BE2C (cell line): ENCODE results near the gene SIX2.

Experiments used
- DNase-seq: peaks from one replicate; pipeline ENCODE4 v3.0.0-alpha.2; 2020
- H3K27me3 ChIP-seq: fragments of 250-450 bp; sonication (Bioruptor Pico); 2 replicates; pipeline ENCODE4 v1.5.1; 2020; ENCODE audit warnings: mild to moderate bottlenecking
- H3K36me3 ChIP-seq: fragments of 250-450 bp; sonication (Bioruptor Pico); 2 replicates; pipeline ENCODE4 v1.5.1; 2020; ENCODE audit warnings: mild to moderate bottlenecking
- H3K4me1 ChIP-seq: fragments of 250-450 bp; sonication (Bioruptor Pico); 2 replicates; pipeline ENCODE4 v1.5.1; 2020
- H3K4me3 ChIP-seq: 2 replicates; pipeline ENCODE4 v1.5.1; 2011; ENCODE audit warnings: low read depth, low read length
- H3K9me3 ChIP-seq: fragments of 250-450 bp; sonication (Bioruptor Pico); 2 replicates; pipeline ENCODE4 v1.5.1; 2020
- TF ChIP-seq, protein P1 (sequence below): IDR thresholded peaks from 2 replicates; pipeline ENCODE4 v1.5.1; 2012; ENCODE audit warnings: mild to moderate bottlenecking, low read depth, low read length

SIX2 gene

DNA sequence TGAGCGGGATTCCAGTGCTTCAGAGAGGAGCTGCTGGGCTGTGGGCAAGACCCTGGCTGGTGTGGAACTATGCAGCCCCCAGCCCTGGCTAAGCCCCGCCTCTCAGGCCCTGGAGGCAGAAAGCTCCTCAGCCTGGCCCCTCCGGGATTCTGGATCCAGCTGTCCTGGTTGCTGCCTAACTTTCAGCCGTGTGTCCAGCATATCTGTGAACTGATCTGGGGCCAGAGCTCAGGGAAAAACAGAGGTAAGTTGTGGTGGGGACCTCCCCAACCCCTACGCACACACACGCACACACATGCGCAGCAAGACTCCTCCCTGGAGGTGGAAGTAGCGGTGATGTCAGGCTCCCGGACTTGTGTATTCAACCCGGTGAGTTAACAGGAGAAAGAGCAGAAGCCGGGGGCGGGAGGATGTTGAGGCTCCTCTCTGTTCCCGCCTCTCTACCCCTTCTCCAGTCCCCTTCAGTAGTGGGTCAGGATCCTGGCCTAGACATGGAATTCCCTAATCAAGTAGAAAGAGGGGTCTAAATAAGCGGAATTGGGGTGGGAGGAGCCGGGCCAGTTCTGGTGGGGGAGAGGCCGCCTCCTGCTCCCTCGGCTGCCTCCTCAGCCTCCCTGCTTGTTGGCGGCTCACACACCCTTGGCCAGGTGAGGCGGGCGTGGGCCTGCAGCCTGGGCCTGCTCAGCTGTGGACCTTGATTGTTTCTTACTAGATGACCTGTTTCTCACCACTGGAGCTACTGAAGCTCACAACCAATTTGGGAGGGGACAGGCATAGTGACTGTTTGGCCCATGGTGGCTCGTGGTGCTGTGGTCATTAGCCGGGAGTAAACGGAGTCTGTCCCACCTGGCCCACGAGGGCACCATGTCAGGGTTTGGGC, 33.4 kb downstream of the SIX2 start:
- Histone ChIP-seq H3K36me3 (no peaks in the 10 kb centered on the region), H3K9me3 (no peaks in the 10 kb centered on the region), H3K27me3 (no peaks in the 10 kb centered on the region), H3K4me1 (peaks cover 5% of the 10 kb centered on the region; the same call in 1 of the 2 replicates), H3K4me3 (no peak overlapping the region)
- DNase-seq, result no peak
- TF ChIP-seq, protein P1, sequence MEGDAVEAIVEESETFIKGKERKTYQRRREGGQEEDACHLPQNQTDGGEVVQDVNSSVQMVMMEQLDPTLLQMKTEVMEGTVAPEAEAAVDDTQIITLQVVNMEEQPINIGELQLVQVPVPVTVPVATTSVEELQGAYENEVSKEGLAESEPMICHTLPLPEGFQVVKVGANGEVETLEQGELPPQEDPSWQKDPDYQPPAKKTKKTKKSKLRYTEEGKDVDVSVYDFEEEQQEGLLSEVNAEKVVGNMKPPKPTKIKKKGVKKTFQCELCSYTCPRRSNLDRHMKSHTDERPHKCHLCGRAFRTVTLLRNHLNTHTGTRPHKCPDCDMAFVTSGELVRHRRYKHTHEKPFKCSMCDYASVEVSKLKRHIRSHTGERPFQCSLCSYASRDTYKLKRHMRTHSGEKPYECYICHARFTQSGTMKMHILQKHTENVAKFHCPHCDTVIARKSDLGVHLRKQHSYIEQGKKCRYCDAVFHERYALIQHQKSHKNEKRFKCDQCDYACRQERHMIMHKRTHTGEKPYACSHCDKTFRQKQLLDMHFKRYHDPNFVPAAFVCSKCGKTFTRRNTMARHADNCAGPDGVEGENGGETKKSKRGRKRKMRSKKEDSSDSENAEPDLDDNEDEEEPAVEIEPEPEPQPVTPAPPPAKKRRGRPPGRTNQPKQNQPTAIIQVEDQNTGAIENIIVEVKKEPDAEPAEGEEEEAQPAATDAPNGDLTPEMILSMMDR, result no peak

DNA sequence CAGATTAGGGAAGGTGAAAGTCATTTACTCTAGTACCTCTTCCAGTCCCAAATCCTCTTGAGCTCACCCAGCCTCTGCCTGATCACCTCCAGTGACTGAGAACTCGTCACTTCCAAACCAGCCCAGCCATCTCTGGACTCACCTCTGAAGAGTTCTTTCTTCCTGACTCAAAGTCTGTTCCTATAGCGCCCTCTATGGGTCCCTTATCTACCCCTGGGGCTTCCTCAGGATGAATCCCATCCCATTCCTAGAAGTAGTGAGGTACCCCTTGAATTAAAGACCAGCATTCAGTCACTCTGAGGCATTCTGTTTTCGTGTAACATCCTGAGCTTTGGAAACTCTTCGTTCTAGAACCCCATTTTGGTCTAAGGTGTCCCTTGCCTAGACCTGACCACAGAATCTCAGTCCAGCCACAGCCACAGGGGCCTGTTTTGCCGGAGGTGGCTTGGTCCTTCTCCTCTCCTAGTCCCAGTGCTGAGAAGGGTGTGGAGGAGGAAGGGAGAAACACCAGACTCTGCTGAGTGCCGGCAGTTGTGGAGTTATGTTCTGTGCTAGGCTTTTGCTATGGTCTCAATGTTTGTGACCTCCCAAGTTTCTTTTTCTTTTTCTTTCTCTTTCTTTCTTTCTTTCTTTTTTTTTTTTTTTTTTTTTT, 35.1 kb downstream of the SIX2 start:
- Histone ChIP-seq H3K9me3 (no peaks in the 10 kb centered on the region), H3K4me3 (peak overlapping the region; percentile 72; the same call in 1 of the 2 replicates), H3K27me3 (no peaks in the 10 kb centered on the region), H3K36me3 (no peaks in the 10 kb centered on the region), H3K4me1 (peaks cover 8% of the 10 kb centered on the region; the same call in 1 of the 2 replicates)
- TF ChIP-seq, protein P1, result peak; percentile 91
- DNase-seq, result peak; percentile 80

DNA sequence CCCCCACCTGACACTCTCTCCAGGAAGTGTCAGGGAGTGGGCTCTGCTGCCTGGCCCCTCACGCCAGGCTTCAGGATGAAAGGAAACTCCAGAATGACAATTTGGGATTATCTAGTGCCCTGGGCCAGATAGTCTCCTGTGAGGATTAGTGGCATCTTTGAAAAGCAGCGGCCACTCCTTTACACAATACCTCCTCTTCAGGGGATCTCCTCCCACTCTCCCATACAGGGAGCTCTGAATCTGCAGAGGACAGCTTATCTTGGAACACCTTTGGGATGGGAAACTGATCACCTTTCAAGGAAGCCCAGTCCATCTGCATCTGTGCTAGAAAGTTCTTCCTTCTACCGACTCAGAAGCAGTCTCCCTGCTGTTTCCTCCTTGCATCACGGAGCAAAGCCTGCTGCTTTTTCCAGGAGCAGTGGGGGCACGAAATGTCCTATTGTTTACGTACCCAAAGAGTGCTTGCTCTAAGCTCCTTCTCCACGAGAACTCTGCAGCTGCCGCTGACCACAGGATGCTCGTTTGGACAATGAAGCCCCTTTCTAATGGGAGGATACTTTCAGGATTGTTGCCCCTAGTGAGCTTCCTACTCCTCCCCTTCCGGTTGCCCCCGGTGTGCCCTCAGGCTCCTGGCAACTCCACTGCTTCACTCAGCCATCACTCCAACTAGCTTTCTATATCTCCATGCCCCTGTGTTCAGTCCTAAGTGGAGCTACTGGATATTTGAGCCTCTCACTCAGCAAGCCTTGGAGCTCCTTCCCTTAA, 36.3 kb downstream of the SIX2 start:
- peak; percentile 61 for DNase-seq
- Histone ChIP-seq H3K4me3 (peak overlapping the region; percentile 72), H3K36me3 (peaks cover 6% of the 10 kb centered on the region), H3K9me3 (no peaks in the 10 kb centered on the region), H3K4me1 (peaks cover 8% of the 10 kb centered on the region; the same call in 1 of the 2 replicates), H3K27me3 (no peaks in the 10 kb centered on the region)
- TF ChIP-seq, protein P1, result no peak

DNA sequence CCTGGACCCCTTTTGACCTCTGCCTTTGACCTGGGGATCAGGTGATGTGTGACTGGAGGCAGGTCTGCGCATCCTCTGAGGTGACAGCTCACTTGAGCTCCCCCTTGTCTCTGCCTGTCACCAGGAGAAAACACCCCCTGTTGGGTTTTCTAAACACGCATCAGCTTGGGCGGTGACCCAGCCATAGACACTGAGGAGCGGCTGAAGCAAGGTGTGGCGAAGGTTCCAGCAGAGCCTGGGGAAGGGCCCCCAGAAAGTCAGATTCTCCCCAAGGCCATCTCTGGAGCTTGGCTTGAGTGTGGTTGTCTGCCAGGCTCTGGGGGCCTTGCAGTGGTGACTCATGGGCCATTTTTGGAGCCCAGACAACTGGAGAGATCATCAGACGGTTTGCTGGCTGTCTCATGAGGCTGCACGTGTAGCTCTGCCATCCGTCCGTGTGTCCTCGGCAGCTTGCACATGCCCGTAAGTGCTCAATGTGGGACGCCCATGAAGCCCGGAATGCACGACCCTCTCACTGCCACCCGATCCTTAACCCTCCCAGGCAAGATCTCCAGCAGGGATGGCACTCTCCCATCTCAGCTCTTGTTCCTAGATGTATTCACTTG, 38.3 kb downstream of the SIX2 start:
- DNase-seq, result no peak
- peaks cover 13% of the 10 kb centered on the region for H3K36me3 ChIP-seq
- H3K9me3 ChIP-seq, result no peaks in the 10 kb centered on the region
- TF ChIP-seq, protein P1, result no peak
- no peaks in the 10 kb centered on the region for H3K27me3 ChIP-seq
- H3K4me3 ChIP-seq, result no peak overlapping the region
- peaks cover 8% of the 10 kb centered on the region; the same call in 1 of the 2 replicates for H3K4me1 ChIP-seq

DNA sequence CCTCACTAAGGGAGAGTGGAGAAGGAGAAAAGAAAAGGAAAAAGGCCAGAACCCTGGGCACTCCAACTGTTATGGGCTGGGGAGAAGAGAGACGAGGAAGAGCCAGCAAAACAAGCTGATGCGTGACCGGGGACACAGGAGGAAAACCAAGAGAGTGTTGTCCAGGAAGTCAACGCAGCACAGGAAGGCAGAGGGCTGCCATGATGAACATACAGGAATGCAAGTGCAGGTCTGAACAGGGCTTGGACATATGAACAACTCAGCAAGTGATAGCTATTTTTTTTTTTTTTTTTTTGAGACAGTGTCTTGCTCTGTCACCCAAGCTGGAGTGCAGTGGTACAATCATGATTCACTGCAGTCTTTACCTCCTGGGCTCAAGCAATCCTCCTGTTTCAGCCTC, 39.3 kb downstream of the SIX2 start:
- DNase-seq, result no peak
- Histone ChIP-seq H3K4me3 (no peak overlapping the region), H3K27me3 (no peaks in the 10 kb centered on the region), H3K9me3 (no peaks in the 10 kb centered on the region), H3K4me1 (peaks cover 8% of the 10 kb centered on the region; the same call in 1 of the 2 replicates), H3K36me3 (peaks cover 13% of the 10 kb centered on the region)
- TF ChIP-seq, protein P1, result no peak
